Esophagus muscularis mucosa (tissue), 4 donors: ENCODE measurements around the gene FAM83F. TPM values are rescaled to one million over a fixed set of nuclear protein-coding genes. Genes with fewer than 3 reads are reported as not detected.

Experiments
- DNase-seq: peaks from one replicate; pipeline ENCODE4 v3.0.0-alpha.2; 2017; ENCODE audit errors: extremely low spot score
- H3K27ac ChIP-seq, 4 donors: fragments of 200-600 bp; sonication (generic); replicated peaks in 1 of 4; 1 replicate in 3 of 4; 2 replicates in 1 of 4; pipeline ENCODE4 v1.5.1; 2016 to 2019; ENCODE audit warnings: mild to moderate bottlenecking in 1 of 4
- H3K27me3 ChIP-seq, 4 donors: fragments of 200-600 bp; sonication (generic); one replicate each; pipeline versions ENCODE4 v1.5.1 to v1.6.0; 2016 to 2019
- H3K36me3 ChIP-seq, 4 donors: fragments of 200-600 bp; sonication (generic); one replicate each; pipeline ENCODE4 v1.5.1; 2016 to 2019
- H3K4me1 ChIP-seq, 4 donors: fragments of 200-600 bp; sonication (generic); one replicate each; pipeline ENCODE4 v1.5.1; 2016 to 2019
- H3K4me3 ChIP-seq, 4 donors: fragments of 200-600 bp; sonication (generic); 1 replicate in 2 of 4; 2 replicates in 2 of 4; pipeline ENCODE4 v1.5.1; 2016 to 2019; ENCODE audit warnings: mild to moderate bottlenecking in 4 of 4, moderate library complexity in 1 of 4
- H3K9me3 ChIP-seq, 4 donors: fragments of 200-600 bp; sonication (generic); 1 replicate in 3 of 4; 2 replicates in 1 of 4; pipeline ENCODE4 v1.5.1; 2016 to 2019
- EP300 ChIP-seq: sonication (generic); formaldehyde crosslinking; IDR thresholded peaks from one replicate; pipeline ENCODE4 v1.6.1; 2017; ENCODE audit warnings: antibody characterized with exemption
- POLR2A ChIP-seq: fragments of 450-650 bp; IDR thresholded peaks from one replicate; pipeline ENCODE4 v1.6.1; 2017; ENCODE audit warnings: antibody characterized with exemption, moderate library complexity, mild to moderate bottlenecking, low read depth
- POLR2AphosphoS5 ChIP-seq, 2 donors: sonication (generic); formaldehyde crosslinking; IDR thresholded peaks; one replicate each; pipeline ENCODE4 v1.6.1; 2017; ENCODE audit warnings: antibody characterized with exemption in 2 of 2
- WGBS: methylation state at CpG from one replicate; pipeline ENCODE4 v1.1.5; 2018; 5-methylcytosine and 5-hydroxymethylcytosine counted together
- intact Hi-C: fragments of 100-400 bp; cut with DNase I; formaldehyde crosslinking; loops from one replicate; pipeline ENCODE4 v1.15.1; 2023
- total RNA-seq, 4 donors: library from RNA; depleted of rRNA; stranded (reverse); fragments of >200 nt; gene quantifications; one replicate each; pipeline versions ENCODE4 v1.1.0 to v1.2.1, GENCODE V29; 2016
- TF ChIP-seq, protein P1 (sequence below), 3 experiments: fragments of 200-600 bp in 2 of 3; fragments of 450-650 bp in 1 of 3; sonication (generic) in 2 of 3; IDR thresholded peaks; one replicate each; pipeline ENCODE4 v1.5.1; 2017 to 2019; ENCODE audit warnings: antibody characterized with exemption in 3 of 3, mild to moderate bottlenecking in 2 of 3, moderate library complexity in 1 of 3

FAM83F gene
- total RNA-seq, 4 donors from 2014 or later = 0.19 to 0.66 (median 0.41) TPM

DNA sequence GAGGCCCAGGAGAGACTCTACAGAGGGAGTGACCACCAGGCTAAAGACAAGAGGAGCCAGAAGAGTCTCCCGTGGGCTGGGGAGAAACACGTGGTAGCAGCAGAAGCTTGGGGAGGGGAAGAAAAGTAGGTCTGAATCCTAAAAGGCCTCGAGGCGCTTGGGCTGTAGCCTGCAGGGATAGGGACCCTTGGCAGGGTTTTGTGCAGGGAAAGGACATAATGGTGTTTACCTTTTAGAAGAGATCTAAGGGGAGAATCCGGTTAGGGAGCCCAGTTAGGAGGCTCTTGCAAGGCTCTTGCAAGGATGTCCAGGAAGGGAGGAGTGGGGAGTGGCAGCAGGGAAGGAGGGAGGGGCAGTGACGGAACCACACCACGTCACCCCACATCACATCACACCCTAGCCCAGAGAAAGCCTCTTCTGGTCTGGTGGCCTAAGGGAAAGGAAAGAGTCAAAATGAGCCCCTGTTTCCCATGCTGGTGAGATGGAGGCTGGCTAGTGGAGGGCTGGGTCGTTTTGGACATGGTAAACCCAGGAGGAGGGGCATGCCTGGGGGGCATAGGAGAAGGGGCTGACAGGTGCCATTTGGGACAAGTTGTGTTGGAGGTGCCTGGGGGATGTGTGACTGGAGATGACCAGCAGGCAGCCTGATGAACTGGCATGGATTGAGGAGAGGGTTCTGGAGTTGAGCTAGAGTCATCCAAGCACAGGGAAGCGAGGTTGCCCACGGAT, 6.2 kb upstream of the FAM83F start:
- Histone ChIP-seq H3K4me3 (no peak overlapping the region), H3K36me3 (no peaks in the 10 kb centered on the region)
- intact Hi-C loops = no loop called here

DNA sequence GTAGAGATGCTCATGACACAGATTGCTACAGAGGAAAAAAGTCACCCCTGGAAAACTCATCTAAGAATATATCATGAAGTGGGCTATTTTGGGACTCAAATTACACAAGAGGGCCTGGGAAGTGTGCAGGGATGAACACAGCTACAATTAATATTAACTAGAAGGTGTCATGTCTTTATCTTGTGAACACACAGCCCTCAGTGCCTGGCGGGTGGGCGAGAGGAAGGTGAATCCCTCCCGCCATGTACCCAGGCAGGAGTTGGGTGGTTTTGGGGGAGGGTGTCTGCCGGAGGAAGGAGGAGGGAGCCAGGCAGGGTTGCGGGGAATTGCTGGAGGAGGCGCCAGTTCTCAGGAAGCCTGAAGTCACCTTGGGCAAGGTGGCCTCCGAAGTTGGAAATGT, 5.1 kb upstream of the FAM83F start:
- intact Hi-C loops = no loop called here
- TF ChIP-seq EP300 (no peak), POLR2A (no peak), POLR2AphosphoS5 (IDR thresholded peaks at IDR 0.05) (no peak)
- TF ChIP-seq, protein P1, sequence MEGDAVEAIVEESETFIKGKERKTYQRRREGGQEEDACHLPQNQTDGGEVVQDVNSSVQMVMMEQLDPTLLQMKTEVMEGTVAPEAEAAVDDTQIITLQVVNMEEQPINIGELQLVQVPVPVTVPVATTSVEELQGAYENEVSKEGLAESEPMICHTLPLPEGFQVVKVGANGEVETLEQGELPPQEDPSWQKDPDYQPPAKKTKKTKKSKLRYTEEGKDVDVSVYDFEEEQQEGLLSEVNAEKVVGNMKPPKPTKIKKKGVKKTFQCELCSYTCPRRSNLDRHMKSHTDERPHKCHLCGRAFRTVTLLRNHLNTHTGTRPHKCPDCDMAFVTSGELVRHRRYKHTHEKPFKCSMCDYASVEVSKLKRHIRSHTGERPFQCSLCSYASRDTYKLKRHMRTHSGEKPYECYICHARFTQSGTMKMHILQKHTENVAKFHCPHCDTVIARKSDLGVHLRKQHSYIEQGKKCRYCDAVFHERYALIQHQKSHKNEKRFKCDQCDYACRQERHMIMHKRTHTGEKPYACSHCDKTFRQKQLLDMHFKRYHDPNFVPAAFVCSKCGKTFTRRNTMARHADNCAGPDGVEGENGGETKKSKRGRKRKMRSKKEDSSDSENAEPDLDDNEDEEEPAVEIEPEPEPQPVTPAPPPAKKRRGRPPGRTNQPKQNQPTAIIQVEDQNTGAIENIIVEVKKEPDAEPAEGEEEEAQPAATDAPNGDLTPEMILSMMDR (IDR thresholded peaks at IDR 0.05) = no peak
- H3K4me3 ChIP-seq = no peak overlapping the region
- 83% methylated on average over 7 of the region's 7 CpGs for WGBS
- H3K4me1 ChIP-seq = peaks cover 0 to 5% (median 5%) of the 10 kb centered on the region in 4 donors
- peaks cover 0 to 36% (median 6%) of the 10 kb centered on the region in 4 donors for H3K27me3 ChIP-seq
- DNase-seq = no peak
- H3K36me3 ChIP-seq = no peaks in the 10 kb centered on the region
- no peak overlapping the region for H3K27ac ChIP-seq
- no peaks in the 10 kb centered on the region for H3K9me3 ChIP-seq

More for the DNA sequence above, 6.2 kb upstream of the FAM83F start:
- no peak overlapping the region for H3K27ac ChIP-seq
- no peaks in the 10 kb centered on the region for H3K9me3 ChIP-seq
- 70% methylated on average over 10 of the region's 10 CpGs for WGBS
- no peak for TF ChIP-seq POLR2A
- TF ChIP-seq, protein P1 (IDR thresholded peaks at IDR 0.05) = no peak
- no peak for TF ChIP-seq EP300
- no peak for TF ChIP-seq POLR2AphosphoS5 (IDR thresholded peaks at IDR 0.05)
- no peak for DNase-seq
- H3K27me3 ChIP-seq = peaks cover 0 to 31% (median 0%) of the 10 kb centered on the region in 4 donors
- no peaks in the 10 kb centered on the region for H3K4me1 ChIP-seq

DNA sequence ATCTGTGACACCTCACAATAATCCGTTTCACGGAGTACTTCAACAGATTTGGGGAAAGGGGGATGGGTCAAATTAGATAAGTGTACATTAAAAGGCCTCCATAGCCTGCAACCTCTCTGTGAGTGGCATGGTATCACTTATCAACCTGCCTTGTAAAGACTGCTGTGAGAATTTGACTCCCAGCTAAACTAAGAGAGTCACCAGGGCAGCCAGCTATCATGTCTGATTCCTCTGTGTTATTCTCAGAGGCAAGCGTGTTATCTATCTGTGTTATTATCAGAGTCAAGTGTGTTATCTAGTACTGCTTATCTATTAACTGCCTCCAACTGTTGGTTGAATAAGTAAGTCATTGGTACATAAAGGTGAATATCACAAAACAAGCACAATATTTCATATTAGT, 4.1 kb upstream of the FAM83F start:
- intact Hi-C loops = no loop called here
- Histone ChIP-seq H3K27me3 (peaks cover 0 to 41% (median 13%) of the 10 kb centered on the region in 4 donors), H3K27ac (no peak overlapping the region), H3K4me1 (peaks cover 0 to 14% (median 13%) of the 10 kb centered on the region in 4 donors), H3K36me3 (no peaks in the 10 kb centered on the region), H3K4me3 (no peak overlapping the region), H3K9me3 (no peaks in the 10 kb centered on the region)
- WGBS = 100% methylated on average over 3 of the region's 3 CpGs
- no peak for DNase-seq
- TF ChIP-seq POLR2A = no peak
- TF ChIP-seq EP300 = no peak
- TF ChIP-seq, protein P1 (IDR thresholded peaks at IDR 0.05) = no peak
- no peak for TF ChIP-seq POLR2AphosphoS5 (IDR thresholded peaks at IDR 0.05)

DNA sequence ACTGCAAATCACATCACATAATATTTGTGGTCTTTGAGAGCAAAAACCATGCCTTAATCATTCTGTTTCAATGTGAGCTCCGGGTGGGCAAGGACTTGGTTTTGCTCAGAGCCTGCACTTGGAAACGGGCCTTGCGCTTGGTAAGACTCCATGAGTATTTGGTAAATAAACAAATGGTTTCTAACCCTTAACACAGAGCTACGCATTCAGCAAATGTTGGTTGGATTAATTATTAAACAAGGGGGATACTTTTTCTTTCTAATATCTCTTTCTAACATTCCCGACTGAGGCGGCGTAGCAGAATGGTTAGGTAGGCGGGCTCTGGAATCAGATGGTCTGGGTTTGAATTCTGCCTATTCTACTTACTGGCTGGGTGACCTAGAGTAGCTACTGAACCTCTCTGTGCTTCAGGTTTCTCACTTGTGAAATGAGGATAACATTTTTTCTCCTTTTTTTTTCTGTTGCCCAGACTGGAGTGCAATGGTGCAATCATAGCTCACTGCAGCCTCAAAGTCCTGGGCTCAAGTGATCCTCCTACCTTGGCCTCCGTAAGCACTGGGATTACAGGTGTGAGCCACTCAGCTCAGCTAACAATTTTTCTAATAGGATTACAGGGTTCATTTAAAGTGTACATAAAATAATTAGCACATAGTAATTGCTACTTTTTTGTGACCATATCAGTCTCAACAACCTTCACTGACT, 3.4 kb upstream of the FAM83F start:
- TF ChIP-seq, protein P1 (IDR thresholded peaks at IDR 0.05) = no peak
- no peak for TF ChIP-seq POLR2AphosphoS5 (IDR thresholded peaks at IDR 0.05)
- TF ChIP-seq EP300 = no peak
- no peak for TF ChIP-seq POLR2A
- intact Hi-C loops = no loop called here
- Histone ChIP-seq H3K36me3 (no peaks in the 10 kb centered on the region), H3K9me3 (no peaks in the 10 kb centered on the region), H3K4me3 (no peak overlapping the region), H3K27ac (no peak overlapping the region), H3K27me3 (peaks cover 0 to 47% (median 13%) of the 10 kb centered on the region in 4 donors), H3K4me1 (peaks cover 0 to 14% (median 13%) of the 10 kb centered on the region in 4 donors)
- 89% methylated on average over 9 of the region's 9 CpGs for WGBS
- no peak for DNase-seq
